Hepatocyte (in vitro differentiated cells): ENCODE data around the gene DNAH9. TPM values are rescaled to one million over a fixed set of nuclear protein-coding genes. Genes with fewer than 3 reads are reported as not detected.

Experiments
- DNase-seq: peaks from one replicate; pipeline ENCODE4 v3.0.0-alpha.2; 2016; ENCODE audit warnings: low spot score
- H2AFZ ChIP-seq: fragments of 200-600 bp; sonication (generic); 2 replicates; pipeline ENCODE4 v1.6.0; 2016; ENCODE audit warnings: antibody characterized with exemption, mild to moderate bottlenecking
- H3K27ac ChIP-seq: fragments of 200-600 bp; sonication (generic); 2 replicates; pipeline ENCODE4 v1.5.1; 2016; ENCODE audit warnings: mild to moderate bottlenecking
- H3K27me3 ChIP-seq: fragments of 200-600 bp; sonication (generic); 2 replicates; pipeline ENCODE4 v1.6.1; 2016
- H3K36me3 ChIP-seq: fragments of 200-600 bp; sonication (generic); replicated peaks from 2 replicates; pipeline ENCODE4 v1.5.1; 2016; ENCODE audit warnings: low read depth; ENCODE audit not compliant: insufficient read depth
- H3K4me1 ChIP-seq: fragments of 200-600 bp; sonication (generic); 2 replicates; pipeline ENCODE4 v1.5.1; 2016; ENCODE audit warnings: mild to moderate bottlenecking, moderate library complexity; ENCODE audit not compliant: insufficient read depth
- H3K4me2 ChIP-seq: fragments of 200-600 bp; sonication (generic); 2 replicates; pipeline ENCODE4 v1.6.0; 2016
- H3K4me3 ChIP-seq: fragments of 200-600 bp; sonication (generic); 2 replicates; pipeline ENCODE4 v1.5.1; 2016; ENCODE audit warnings: mild to moderate bottlenecking
- H3K79me2 ChIP-seq: fragments of 200-600 bp; sonication (generic); 2 replicates; pipeline ENCODE4 v1.6.0; 2017; ENCODE audit warnings: mild to moderate bottlenecking
- H3K9me2 ChIP-seq: fragments of 200-600 bp; sonication (generic); replicated peaks from 2 replicates; pipeline ENCODE4 v1.6.0; 2017; ENCODE audit warnings: mild to moderate bottlenecking; ENCODE audit not compliant: insufficient read depth
- H3K9me3 ChIP-seq: fragments of 200-600 bp; sonication (generic); 2 replicates; pipeline ENCODE4 v1.5.1; 2016; ENCODE audit warnings: low read depth, mild to moderate bottlenecking
- H4K20me1 ChIP-seq: fragments of 200-600 bp; sonication (generic); 2 replicates; pipeline ENCODE4 v1.6.0; 2016; ENCODE audit warnings: mild to moderate bottlenecking; ENCODE audit not compliant: insufficient read depth, poor library complexity, severe bottlenecking
- EZH2 ChIP-seq: fragments of 200-600 bp; sonication (generic); IDR thresholded peaks from 2 replicates; pipeline ENCODE4 v1.6.1; 2016; ENCODE audit warnings: antibody characterized with exemption, mild to moderate bottlenecking, borderline replicate concordance
- EZH2phosphoT487 ChIP-seq: fragments of 200-600 bp; sonication (generic); IDR thresholded peaks from one replicate; pipeline ENCODE4 v1.6.1; 2018; ENCODE audit warnings: antibody characterized with exemption, mild to moderate bottlenecking, low read depth, moderate library complexity; ENCODE audit not compliant: unreplicated experiment, severe bottlenecking
- WGBS: methylation state at CpG from one replicate; pipeline ENCODE4 v1.1.6; 2016; ENCODE audit warnings: low lambda C conversion rate; ENCODE audit errors: missing lambda C conversion rate; 5-methylcytosine and 5-hydroxymethylcytosine counted together
- polyA plus RNA-seq: library from polyadenylated mRNA; unstranded; fragments of >200 nt; fragmentation: Nextera tagmentation; extraction: Ambion mirVana; gene quantifications from 2 replicates; pipeline ENCODE4 v1.2.1, GENCODE V29; 2016
- total RNA-seq: library from RNA; depleted of rRNA; stranded (reverse); fragments of >200 nt; gene quantifications from 2 replicates; pipeline ENCODE4 v1.2.3, GENCODE V29; 2014
- TF ChIP-seq, protein P1 (sequence below): fragments of 200-600 bp; sonication (generic); IDR thresholded peaks from 2 replicates; pipeline ENCODE4 v1.5.1; 2016; ENCODE audit warnings: antibody characterized with exemption, mild to moderate bottlenecking; ENCODE audit not compliant: poor library complexity

DNAH9 gene
- total and polyA plus RNA-seq, 2 experiments from 2014 or later = 1.2 to 2.7 TPM

DNA sequence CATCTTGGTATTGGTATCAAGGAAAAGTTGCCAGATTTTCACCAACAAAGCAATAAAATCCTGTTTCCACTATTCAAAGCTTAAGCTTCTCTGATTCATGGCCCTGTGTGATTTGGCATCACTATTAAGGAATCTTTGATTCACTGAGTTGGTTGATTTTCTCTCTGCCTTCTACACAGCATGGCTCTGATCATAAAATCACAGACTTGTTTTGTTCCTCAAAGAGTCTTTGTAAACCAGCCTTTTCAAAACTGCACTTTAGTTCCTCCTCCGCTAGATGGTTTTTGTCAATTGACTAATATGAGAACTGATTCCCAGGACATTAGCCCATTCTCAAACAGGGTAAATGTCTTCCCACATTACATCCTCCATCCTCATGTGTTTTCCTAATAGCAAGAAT lies 197.6 kb downstream of the DNAH9 start:
- Histone ChIP-seq H3K36me3 (no peaks in the 10 kb centered on the region), H3K4me2 (no peak overlapping the region), H2AFZ (no peak overlapping the region), H3K9me3 (no peaks in the 10 kb centered on the region), H4K20me1 (no peaks in the 10 kb centered on the region), H3K4me3 (no peak overlapping the region), H3K79me2 (no peaks in the 10 kb centered on the region), H3K9me2 (no peaks in the 10 kb centered on the region), H3K27ac (no peak overlapping the region), H3K4me1 (no peaks in the 10 kb centered on the region), H3K27me3 (no peaks in the 10 kb centered on the region)
- no peak for DNase-seq
- WGBS = 100% methylated on average over 1 of the region's 1 CpG
- TF ChIP-seq EZH2phosphoT487 (no peak), EZH2 (no peak)
- TF ChIP-seq, protein P1, sequence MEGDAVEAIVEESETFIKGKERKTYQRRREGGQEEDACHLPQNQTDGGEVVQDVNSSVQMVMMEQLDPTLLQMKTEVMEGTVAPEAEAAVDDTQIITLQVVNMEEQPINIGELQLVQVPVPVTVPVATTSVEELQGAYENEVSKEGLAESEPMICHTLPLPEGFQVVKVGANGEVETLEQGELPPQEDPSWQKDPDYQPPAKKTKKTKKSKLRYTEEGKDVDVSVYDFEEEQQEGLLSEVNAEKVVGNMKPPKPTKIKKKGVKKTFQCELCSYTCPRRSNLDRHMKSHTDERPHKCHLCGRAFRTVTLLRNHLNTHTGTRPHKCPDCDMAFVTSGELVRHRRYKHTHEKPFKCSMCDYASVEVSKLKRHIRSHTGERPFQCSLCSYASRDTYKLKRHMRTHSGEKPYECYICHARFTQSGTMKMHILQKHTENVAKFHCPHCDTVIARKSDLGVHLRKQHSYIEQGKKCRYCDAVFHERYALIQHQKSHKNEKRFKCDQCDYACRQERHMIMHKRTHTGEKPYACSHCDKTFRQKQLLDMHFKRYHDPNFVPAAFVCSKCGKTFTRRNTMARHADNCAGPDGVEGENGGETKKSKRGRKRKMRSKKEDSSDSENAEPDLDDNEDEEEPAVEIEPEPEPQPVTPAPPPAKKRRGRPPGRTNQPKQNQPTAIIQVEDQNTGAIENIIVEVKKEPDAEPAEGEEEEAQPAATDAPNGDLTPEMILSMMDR = no peak

DNA sequence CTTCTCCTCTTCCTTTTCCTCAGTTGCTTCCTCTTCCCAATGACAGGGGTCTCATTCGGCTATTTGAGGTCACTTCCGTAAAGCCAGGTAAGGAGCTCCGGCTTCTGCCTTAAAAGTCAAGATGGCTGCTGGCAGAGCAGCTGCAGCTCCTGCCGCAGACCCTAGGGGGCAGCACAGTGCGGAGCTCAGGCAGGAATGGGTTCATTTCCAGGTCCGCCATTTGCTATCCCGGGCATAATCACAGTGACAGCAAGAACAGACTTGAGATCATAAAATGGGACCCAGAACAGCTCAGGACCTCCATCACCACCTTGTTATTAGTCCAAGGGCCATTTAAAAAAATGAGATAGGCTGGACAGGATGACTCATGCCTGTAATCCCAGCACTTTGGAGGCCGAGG lies 199.5 kb downstream of the DNAH9 start:
- Histone ChIP-seq H3K79me2 (no peaks in the 10 kb centered on the region), H4K20me1 (no peaks in the 10 kb centered on the region), H3K9me2 (no peaks in the 10 kb centered on the region), H3K4me3 (no peak overlapping the region), H3K4me1 (no peaks in the 10 kb centered on the region), H2AFZ (no peak overlapping the region), H3K9me3 (no peaks in the 10 kb centered on the region), H3K27me3 (no peaks in the 10 kb centered on the region), H3K4me2 (no peak overlapping the region), H3K27ac (no peak overlapping the region), H3K36me3 (no peaks in the 10 kb centered on the region)
- TF ChIP-seq, protein P1 = no peak
- TF ChIP-seq EZH2phosphoT487 (no peak), EZH2 (no peak)
- WGBS = 89% methylated on average over 8 of the region's 8 CpGs
- DNase-seq = no peak

DNA sequence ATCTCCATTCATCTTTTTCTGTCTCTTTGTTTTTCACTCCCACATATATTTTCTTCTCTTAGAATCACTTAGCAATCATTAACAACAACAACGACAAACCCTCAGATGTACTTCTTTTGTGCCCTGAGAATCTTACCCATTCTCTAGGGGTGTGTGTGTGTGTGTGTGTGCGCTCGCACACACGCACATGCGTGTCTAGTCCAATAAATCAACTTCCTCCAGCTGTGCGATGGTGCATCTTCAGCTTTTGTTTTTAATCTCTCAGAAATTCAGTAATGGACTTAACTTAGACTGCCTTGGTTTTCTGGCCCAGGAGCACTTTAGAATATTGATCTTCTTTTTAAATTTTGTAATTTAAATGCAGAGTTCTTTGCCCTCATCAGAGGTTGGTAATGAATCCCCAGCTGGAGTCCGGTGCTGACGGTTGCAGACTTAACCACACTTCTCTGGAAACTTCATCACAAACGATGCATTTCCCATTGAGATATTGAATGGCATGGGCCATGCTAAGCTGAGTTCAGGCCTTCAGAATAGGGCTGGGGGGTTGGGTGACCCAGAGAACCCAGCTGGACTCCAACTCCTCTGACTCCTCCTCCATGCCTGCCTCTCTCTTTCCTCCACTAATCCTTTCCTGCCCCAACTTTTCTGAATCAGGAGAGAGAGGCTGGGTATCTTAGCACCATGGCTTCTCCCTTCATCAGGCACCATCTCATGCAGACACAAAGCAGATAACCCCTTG lies 205.1 kb downstream of the DNAH9 start:
- Histone ChIP-seq H3K4me2 (no peak overlapping the region), H3K9me2 (no peaks in the 10 kb centered on the region), H3K27me3 (no peaks in the 10 kb centered on the region), H4K20me1 (no peaks in the 10 kb centered on the region), H3K36me3 (no peaks in the 10 kb centered on the region), H3K9me3 (no peaks in the 10 kb centered on the region), H3K4me1 (no peaks in the 10 kb centered on the region), H2AFZ (no peak overlapping the region), H3K79me2 (no peaks in the 10 kb centered on the region), H3K27ac (no peak overlapping the region), H3K4me3 (no peak overlapping the region)
- no peak for DNase-seq
- TF ChIP-seq, protein P1 = no peak
- TF ChIP-seq EZH2phosphoT487 = no peak
- no peak for TF ChIP-seq EZH2
- WGBS = 83% methylated on average over 9 of the region's 9 CpGs
